Measurements from ENCODE around the gene SDSL. TPM values are rescaled to one million over a fixed set of nuclear protein-coding genes. Genes with fewer than 3 reads are reported as not detected.

SDSL gene
- total and polyA plus RNA-seq, 10 of the 15 experiments (the other 5 are each of a cell fraction or from before 2014, with no cell fraction given), result 0.18 to 4.4 (median 1.0) TPM

DNA sequence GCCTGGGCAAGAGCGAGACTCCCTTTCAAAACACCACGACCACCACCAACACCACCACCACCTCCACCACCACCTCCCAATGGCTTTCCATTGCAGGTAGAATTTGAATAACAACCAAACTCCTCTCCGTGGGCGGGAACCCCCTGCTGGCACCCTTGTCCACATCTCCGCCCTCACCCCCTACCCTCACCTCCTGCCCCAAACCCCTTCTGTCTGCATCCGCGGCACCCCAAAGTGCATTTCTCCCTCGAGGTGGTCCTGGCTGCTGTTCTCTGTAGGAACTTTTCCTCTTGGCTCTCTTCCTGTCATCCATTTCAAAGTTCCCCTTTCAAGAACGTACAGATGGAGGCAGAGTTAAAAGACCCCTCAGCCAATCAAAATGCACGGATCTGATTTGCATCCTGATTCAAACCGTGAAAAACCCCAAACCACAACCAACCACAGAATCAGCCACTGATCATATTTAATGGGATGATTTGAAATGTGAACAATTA lies 3.8 kb downstream of the SDSL start (continued):
- TF ChIP-seq, protein P1, sequence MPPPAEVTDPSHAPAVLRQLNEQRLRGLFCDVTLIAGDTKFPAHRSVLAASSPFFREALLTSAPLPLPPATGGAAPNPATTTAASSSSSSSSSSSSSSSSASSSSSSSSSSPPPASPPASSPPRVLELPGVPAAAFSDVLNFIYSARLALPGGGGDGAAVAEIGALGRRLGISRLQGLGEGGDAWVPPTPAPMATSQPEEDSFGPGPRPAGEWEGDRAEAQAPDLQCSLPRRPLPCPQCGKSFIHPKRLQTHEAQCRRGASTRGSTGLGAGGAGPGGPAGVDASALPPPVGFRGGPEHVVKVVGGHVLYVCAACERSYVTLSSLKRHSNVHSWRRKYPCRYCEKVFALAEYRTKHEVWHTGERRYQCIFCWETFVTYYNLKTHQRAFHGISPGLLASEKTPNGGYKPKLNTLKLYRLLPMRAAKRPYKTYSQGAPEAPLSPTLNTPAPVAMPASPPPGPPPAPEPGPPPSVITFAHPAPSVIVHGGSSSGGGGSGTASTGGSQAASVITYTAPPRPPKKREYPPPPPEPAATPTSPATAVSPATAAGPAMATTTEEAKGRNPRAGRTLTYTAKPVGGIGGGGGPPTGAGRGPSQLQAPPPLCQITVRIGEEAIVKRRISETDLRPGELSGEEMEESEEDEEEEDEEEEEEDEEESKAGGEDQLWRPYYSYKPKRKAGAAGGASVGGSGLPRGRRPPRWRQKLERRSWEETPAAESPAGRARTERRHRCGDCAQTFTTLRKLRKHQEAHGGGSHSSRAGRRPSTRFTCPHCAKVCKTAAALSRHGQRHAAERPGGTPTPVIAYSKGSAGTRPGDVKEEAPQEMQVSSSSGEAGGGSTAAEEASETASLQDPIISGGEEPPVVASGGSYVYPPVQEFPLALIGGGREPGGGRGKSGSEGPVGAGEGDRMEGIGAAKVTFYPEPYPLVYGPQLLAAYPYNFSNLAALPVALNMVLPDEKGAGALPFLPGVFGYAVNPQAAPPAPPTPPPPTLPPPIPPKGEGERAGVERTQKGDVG (CRISPR knock-in tag; IDR thresholded peaks at IDR 0.05), result no peak
- TF ChIP-seq MTA2 (IDR thresholded peaks at IDR 0.05; ENCODE audit: low read depth) (peak; percentile 77), HDGF (IDR thresholded peaks at IDR 0.05) (no peak)

DNA sequence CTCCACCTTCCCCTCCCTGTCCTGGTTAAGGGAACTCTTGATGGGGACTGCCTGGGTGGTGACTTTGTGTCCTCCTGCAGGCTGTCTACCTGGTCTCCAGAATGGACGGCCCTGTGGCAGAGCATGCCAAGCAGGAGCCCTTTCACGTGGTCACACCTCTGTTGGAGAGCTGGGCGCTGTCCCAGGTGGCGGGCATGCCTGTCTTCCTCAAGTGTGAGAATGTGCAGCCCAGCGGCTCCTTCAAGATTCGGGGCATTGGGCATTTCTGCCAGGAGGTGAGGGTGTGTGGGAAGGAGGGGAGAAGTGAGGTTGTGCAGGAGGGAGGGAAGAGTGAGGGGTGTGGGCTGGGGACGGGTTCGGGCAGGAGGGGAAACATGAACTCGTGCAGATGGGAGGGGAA lies 5.7 kb downstream of the SDSL start:
- Histone ChIP-seq H3K4me1 (ENCODE audit: control insufficient read depth, insufficient read depth, low read length) (peaks cover 7% of the 10 kb centered on the region; the same call in 1 of the 2 replicates), H3K79me2 (ENCODE audit: control insufficient read depth, insufficient read depth, low read length) (no peaks in the 10 kb centered on the region), H3K4me2 (ENCODE audit: control insufficient read depth, insufficient read depth) (no peak overlapping the region), H3K9me3 (replicated peaks; ENCODE audit: control insufficient read depth, insufficient read depth, low read length) (no peaks in the 10 kb centered on the region), H3K4me3 (no peak overlapping the region), H3K9ac (ENCODE audit: control insufficient read depth, insufficient read depth, low read length) (no peak overlapping the region), H4K20me1 (ENCODE audit: control insufficient read depth, insufficient read depth) (no peaks in the 10 kb centered on the region), H3K27me3 (replicated peaks in 1 of 2; ENCODE audit: control insufficient read depth in 2 of 2, insufficient read depth in 2 of 2, low read length in 1 of 2) (no peaks in the 10 kb centered on the region), H3K36me3 (ENCODE audit: control insufficient read depth in 2 of 2, insufficient read depth in 2 of 2, low read length in 1 of 2) (no peaks in the 10 kb centered on the region), H2AFZ (ENCODE audit: control insufficient read depth, low read depth, low read length) (no peak overlapping the region), H3K27ac (ENCODE audit: control insufficient read depth, insufficient read depth) (no peak overlapping the region)
- in situ Hi-C loops (cut with MboI) (no loop called here), intact Hi-C loops (cut with micrococcal nuclease; ENCODE audit: unreplicated experiment) (no loop called here)
- BruUV-seq (replicated peaks), result no TSS peak
- ChIA-PET SMC1A (ENCODE audit: uncharacterized antibody, unreplicated experiment) (no interaction called here), CTCF (interaction anchor here (0.6 kb wide), 1 partner anchor 555 kb away, joined by 3 read pairs; no protein-coding TSS in a partner anchor), POLR2A (no interaction called here), RAD21 (ENCODE audit: unreplicated experiment) (no interaction called here)
- 39% methylated on average over 9 of the region's 9 CpGs for whole genome bisulfite sequencing (ENCODE audit: insufficient coverage, insufficient replicate concordance, low lambda C conversion rate, missing lambda C conversion rate)
- DNase-seq (ENCODE audit: low read depth, low spot score) (no peak), FAIRE-seq (no peak), ATAC-seq (no peak)
- TF ChIP-seq, protein P2, sequence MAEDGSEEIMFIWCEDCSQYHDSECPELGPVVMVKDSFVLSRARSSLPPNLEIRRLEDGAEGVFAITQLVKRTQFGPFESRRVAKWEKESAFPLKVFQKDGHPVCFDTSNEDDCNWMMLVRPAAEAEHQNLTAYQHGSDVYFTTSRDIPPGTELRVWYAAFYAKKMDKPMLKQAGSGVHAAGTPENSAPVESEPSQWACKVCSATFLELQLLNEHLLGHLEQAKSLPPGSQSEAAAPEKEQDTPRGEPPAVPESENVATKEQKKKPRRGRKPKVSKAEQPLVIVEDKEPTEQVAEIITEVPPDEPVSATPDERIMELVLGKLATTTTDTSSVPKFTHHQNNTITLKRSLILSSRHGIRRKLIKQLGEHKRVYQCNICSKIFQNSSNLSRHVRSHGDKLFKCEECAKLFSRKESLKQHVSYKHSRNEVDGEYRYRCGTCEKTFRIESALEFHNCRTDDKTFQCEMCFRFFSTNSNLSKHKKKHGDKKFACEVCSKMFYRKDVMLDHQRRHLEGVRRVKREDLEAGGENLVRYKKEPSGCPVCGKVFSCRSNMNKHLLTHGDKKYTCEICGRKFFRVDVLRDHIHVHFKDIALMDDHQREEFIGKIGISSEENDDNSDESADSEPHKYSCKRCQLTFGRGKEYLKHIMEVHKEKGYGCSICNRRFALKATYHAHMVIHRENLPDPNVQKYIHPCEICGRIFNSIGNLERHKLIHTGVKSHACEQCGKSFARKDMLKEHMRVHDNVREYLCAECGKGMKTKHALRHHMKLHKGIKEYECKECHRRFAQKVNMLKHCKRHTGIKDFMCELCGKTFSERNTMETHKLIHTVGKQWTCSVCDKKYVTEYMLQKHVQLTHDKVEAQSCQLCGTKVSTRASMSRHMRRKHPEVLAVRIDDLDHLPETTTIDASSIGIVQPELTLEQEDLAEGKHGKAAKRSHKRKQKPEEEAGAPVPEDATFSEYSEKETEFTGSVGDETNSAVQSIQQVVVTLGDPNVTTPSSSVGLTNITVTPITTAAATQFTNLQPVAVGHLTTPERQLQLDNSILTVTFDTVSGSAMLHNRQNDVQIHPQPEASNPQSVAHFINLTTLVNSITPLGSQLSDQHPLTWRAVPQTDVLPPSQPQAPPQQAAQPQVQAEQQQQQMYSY (CRISPR knock-in tag; IDR thresholded peaks at IDR 0.05), result no peak
- TF ChIP-seq ZNF207 (IDR thresholded peaks at IDR 0.05; ENCODE audit: borderline replicate concordance) (no peak), FOXK2 (IDR thresholded peaks at IDR 0.05) (no peak), EGR1 (IDR thresholded peaks at IDR 0.05; ENCODE audit: borderline replicate concordance in 1 of 2, low read depth in 2 of 2, low read length in 2 of 2) (no peak), TCF7 (IDR thresholded peaks at IDR 0.05; ENCODE audit: borderline replicate concordance) (no peak), POU2F2 (IDR thresholded peaks at IDR 0.05; ENCODE audit: borderline replicate concordance, low read depth, low read length) (no peak)
- TF ChIP-seq, protein P3, sequence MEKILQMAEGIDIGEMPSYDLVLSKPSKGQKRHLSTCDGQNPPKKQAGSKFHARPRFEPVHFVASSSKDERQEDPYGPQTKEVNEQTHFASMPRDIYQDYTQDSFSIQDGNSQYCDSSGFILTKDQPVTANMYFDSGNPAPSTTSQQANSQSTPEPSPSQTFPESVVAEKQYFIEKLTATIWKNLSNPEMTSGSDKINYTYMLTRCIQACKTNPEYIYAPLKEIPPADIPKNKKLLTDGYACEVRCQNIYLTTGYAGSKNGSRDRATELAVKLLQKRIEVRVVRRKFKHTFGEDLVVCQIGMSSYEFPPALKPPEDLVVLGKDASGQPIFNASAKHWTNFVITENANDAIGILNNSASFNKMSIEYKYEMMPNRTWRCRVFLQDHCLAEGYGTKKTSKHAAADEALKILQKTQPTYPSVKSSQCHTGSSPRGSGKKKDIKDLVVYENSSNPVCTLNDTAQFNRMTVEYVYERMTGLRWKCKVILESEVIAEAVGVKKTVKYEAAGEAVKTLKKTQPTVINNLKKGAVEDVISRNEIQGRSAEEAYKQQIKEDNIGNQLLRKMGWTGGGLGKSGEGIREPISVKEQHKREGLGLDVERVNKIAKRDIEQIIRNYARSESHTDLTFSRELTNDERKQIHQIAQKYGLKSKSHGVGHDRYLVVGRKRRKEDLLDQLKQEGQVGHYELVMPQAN (conservative IDR thresholded peaks at IDR 0.05), result no peak
- TF ChIP-seq, protein P4, sequence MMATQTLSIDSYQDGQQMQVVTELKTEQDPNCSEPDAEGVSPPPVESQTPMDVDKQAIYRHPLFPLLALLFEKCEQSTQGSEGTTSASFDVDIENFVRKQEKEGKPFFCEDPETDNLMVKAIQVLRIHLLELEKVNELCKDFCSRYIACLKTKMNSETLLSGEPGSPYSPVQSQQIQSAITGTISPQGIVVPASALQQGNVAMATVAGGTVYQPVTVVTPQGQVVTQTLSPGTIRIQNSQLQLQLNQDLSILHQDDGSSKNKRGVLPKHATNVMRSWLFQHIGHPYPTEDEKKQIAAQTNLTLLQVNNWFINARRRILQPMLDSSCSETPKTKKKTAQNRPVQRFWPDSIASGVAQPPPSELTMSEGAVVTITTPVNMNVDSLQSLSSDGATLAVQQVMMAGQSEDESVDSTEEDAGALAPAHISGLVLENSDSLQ (IDR thresholded peaks at IDR 0.05), result no peak
